ENCODE measurements around the gene THUMPD2.

The THUMPD2 gene

GRCh38 chr2:39778233-39778632 lies 825 bp downstream of the THUMPD2 start:
- no peak overlapping the region for H3K4ac ChIP-seq (ENCODE audit: low read length)
- DNase-seq (ENCODE audit: low spot score) = no peak
- no peak overlapping the region for H3K27ac ChIP-seq (replicated peaks; ENCODE audit: low read length)
- H2BK5ac ChIP-seq (ENCODE audit: low read length) = no peak overlapping the region
- peaks cover 0 to 8% of the 10 kb centered on the region in 2 donors for H3K9me3 ChIP-seq (replicated peaks in 1 of 2; ENCODE audit: control insufficient read depth in 2 of 2, insufficient read depth in 1 of 2, low read depth in 1 of 2, low read length in 2 of 2)
- no peak overlapping the region for H2BK12ac ChIP-seq (ENCODE audit: low read length)
- no peak overlapping the region for H3K9ac ChIP-seq (ENCODE audit: low read depth, low read length, poor library complexity)
- H2AK5ac ChIP-seq (ENCODE audit: low read depth, low read length) = no peak overlapping the region
- peak overlapping the region; percentile 84 for H3K4me2 ChIP-seq (ENCODE audit: insufficient read depth, low read length, poor library complexity, severe bottlenecking)
- H2AFZ ChIP-seq (ENCODE audit: low read length) = peak overlapping the region; percentile 87
- no peak overlapping the region for H4K91ac ChIP-seq (ENCODE audit: low read depth, low read length, poor library complexity)
- no peak overlapping the region for H3K23ac ChIP-seq (ENCODE audit: low read depth, low read length, poor library complexity)
- no peaks in the 10 kb centered on the region for H3K27me3 ChIP-seq (ENCODE audit: control insufficient read depth in 3 of 3, insufficient read depth in 3 of 3, low read depth in 1 of 3, low read length in 3 of 3)
- no peak overlapping the region for H2BK15ac ChIP-seq (ENCODE audit: low read length)
- no peak overlapping the region for H4K8ac ChIP-seq (ENCODE audit: low read depth, low read length)
- H3K4me3 ChIP-seq (ENCODE audit: low read length in 2 of 2) = peak overlapping the region; percentile 52 to 60
- no peak overlapping the region for H3K18ac ChIP-seq (ENCODE audit: low read length)
- 100% methylated on average over 1 of the region's 2 CpGs; no CpG with 5 or more reads in 1 of the 2 donors for WGBS, 2 donors (ENCODE audit: extremely low coverage in 2 of 2, insufficient read length in 2 of 2, insufficient replicate concordance in 1 of 2)
- H2BK120ac ChIP-seq (ENCODE audit: low read depth, low read length) = no peak overlapping the region
- peaks cover 2% of the 10 kb centered on the region for H3K79me1 ChIP-seq (ENCODE audit: low read depth, low read length)
- peaks cover 3 to 6% of the 10 kb centered on the region in 2 donors for H3K4me1 ChIP-seq (ENCODE audit: control insufficient read depth in 2 of 2, insufficient read depth in 1 of 2, low read depth in 1 of 2, low read length in 2 of 2)
- H3K14ac ChIP-seq (ENCODE audit: low read length) = no peak overlapping the region
- peaks cover 0 to 2% of the 10 kb centered on the region in 2 donors for H3K36me3 ChIP-seq (replicated peaks in 1 of 2; ENCODE audit: control insufficient read depth in 2 of 2, insufficient read depth in 2 of 2, low read length in 2 of 2)

GRCh38 chr2:39772812-39773152 lies 6.3 kb downstream of the THUMPD2 start:
- H3K79me1 ChIP-seq (ENCODE audit: low read depth, low read length) = peaks cover 2% of the 10 kb centered on the region
- no peak overlapping the region for H3K4me3 ChIP-seq (ENCODE audit: low read length in 2 of 2)
- H2AK5ac ChIP-seq (ENCODE audit: low read depth, low read length) = no peak overlapping the region
- H3K36me3 ChIP-seq (replicated peaks in 1 of 2; ENCODE audit: control insufficient read depth in 2 of 2, insufficient read depth in 2 of 2, low read length in 2 of 2) = peaks cover 5 to 15% of the 10 kb centered on the region in 2 donors
- no peak overlapping the region for H3K27ac ChIP-seq (replicated peaks; ENCODE audit: low read length)
- no peak overlapping the region for H3K18ac ChIP-seq (ENCODE audit: low read length)
- no peak overlapping the region for H2BK12ac ChIP-seq (ENCODE audit: low read length)
- H2AFZ ChIP-seq (ENCODE audit: low read length) = no peak overlapping the region
- no peaks in the 10 kb centered on the region for H3K27me3 ChIP-seq (ENCODE audit: control insufficient read depth in 3 of 3, insufficient read depth in 3 of 3, low read depth in 1 of 3, low read length in 3 of 3)
- no peak overlapping the region for H2BK15ac ChIP-seq (ENCODE audit: low read length)
- no CpG with 5 or more reads among the region's 1 CpG for WGBS, 2 donors (ENCODE audit: extremely low coverage in 2 of 2, insufficient read length in 2 of 2, insufficient replicate concordance in 1 of 2)
- no peak overlapping the region for H2BK5ac ChIP-seq (ENCODE audit: low read length)
- no peaks in the 10 kb centered on the region for H3K4me1 ChIP-seq (ENCODE audit: control insufficient read depth in 2 of 2, insufficient read depth in 1 of 2, low read depth in 1 of 2, low read length in 2 of 2)
- no peak overlapping the region for H3K9ac ChIP-seq (ENCODE audit: low read depth, low read length, poor library complexity)
- H3K23ac ChIP-seq (ENCODE audit: low read depth, low read length, poor library complexity) = no peak overlapping the region
- no peak overlapping the region for H2BK120ac ChIP-seq (ENCODE audit: low read depth, low read length)
- DNase-seq (ENCODE audit: low spot score) = no peak
- no peak overlapping the region for H3K4ac ChIP-seq (ENCODE audit: low read length)
- peaks cover 0 to 8% of the 10 kb centered on the region in 2 donors for H3K9me3 ChIP-seq (replicated peaks in 1 of 2; ENCODE audit: control insufficient read depth in 2 of 2, insufficient read depth in 1 of 2, low read depth in 1 of 2, low read length in 2 of 2)
- H3K4me2 ChIP-seq (ENCODE audit: insufficient read depth, low read length, poor library complexity, severe bottlenecking) = no peak overlapping the region
- H4K8ac ChIP-seq (ENCODE audit: low read depth, low read length) = no peak overlapping the region
- no peak overlapping the region for H4K91ac ChIP-seq (ENCODE audit: low read depth, low read length, poor library complexity)
- no peak overlapping the region for H3K14ac ChIP-seq (ENCODE audit: low read length)

GRCh38 chr2:39772086-39772811 lies 6.8 kb downstream of the THUMPD2 start:
- Histone ChIP-seq H2AFZ (ENCODE audit: low read length) (no peak overlapping the region), H3K9me3 (replicated peaks in 1 of 2; ENCODE audit: control insufficient read depth in 2 of 2, insufficient read depth in 1 of 2, low read depth in 1 of 2, low read length in 2 of 2) (peaks cover 0 to 7% of the 10 kb centered on the region in 2 donors), H3K4me3 (ENCODE audit: low read length in 2 of 2) (no peak overlapping the region), H2AK5ac (ENCODE audit: low read depth, low read length) (no peak overlapping the region), H3K4ac (ENCODE audit: low read length) (no peak overlapping the region), H3K79me1 (ENCODE audit: low read depth, low read length) (peaks cover 2% of the 10 kb centered on the region), H3K14ac (ENCODE audit: low read length) (no peak overlapping the region), H3K23ac (ENCODE audit: low read depth, low read length, poor library complexity) (no peak overlapping the region), H3K4me2 (ENCODE audit: insufficient read depth, low read length, poor library complexity, severe bottlenecking) (no peak overlapping the region), H3K27me3 (ENCODE audit: control insufficient read depth in 3 of 3, insufficient read depth in 3 of 3, low read depth in 1 of 3, low read length in 3 of 3) (no peaks in the 10 kb centered on the region), H4K8ac (ENCODE audit: low read depth, low read length) (no peak overlapping the region), H2BK15ac (ENCODE audit: low read length) (no peak overlapping the region), H3K4me1 (ENCODE audit: control insufficient read depth in 2 of 2, insufficient read depth in 1 of 2, low read depth in 1 of 2, low read length in 2 of 2) (no peaks in the 10 kb centered on the region), H4K91ac (ENCODE audit: low read depth, low read length, poor library complexity) (no peak overlapping the region), H3K18ac (ENCODE audit: low read length) (no peak overlapping the region), H2BK5ac (ENCODE audit: low read length) (no peak overlapping the region), H2BK12ac (ENCODE audit: low read length) (no peak overlapping the region), H3K27ac (replicated peaks; ENCODE audit: low read length) (no peak overlapping the region), H3K9ac (ENCODE audit: low read depth, low read length, poor library complexity) (no peak overlapping the region), H2BK120ac (ENCODE audit: low read depth, low read length) (no peak overlapping the region), H3K36me3 (replicated peaks in 1 of 2; ENCODE audit: control insufficient read depth in 2 of 2, insufficient read depth in 2 of 2, low read length in 2 of 2) (peaks cover 5 to 15% of the 10 kb centered on the region in 2 donors)
- no CpG with 5 or more reads among the region's 3 CpGs for WGBS, 2 donors (ENCODE audit: extremely low coverage in 2 of 2, insufficient read length in 2 of 2, insufficient replicate concordance in 1 of 2)
- no peak for DNase-seq (ENCODE audit: low spot score)

GRCh38 chr2:39762448-39762847 lies 16.6 kb downstream of the THUMPD2 start:
- Histone ChIP-seq H2BK15ac (ENCODE audit: low read length) (no peak overlapping the region), H3K18ac (ENCODE audit: low read length) (no peak overlapping the region), H3K14ac (ENCODE audit: low read length) (no peak overlapping the region), H3K27me3 (ENCODE audit: control insufficient read depth in 3 of 3, insufficient read depth in 3 of 3, low read depth in 1 of 3, low read length in 3 of 3) (no peaks in the 10 kb centered on the region), H2BK5ac (ENCODE audit: low read length) (no peak overlapping the region), H3K23ac (ENCODE audit: low read depth, low read length, poor library complexity) (no peak overlapping the region), H4K8ac (ENCODE audit: low read depth, low read length) (no peak overlapping the region), H2BK120ac (ENCODE audit: low read depth, low read length) (no peak overlapping the region), H3K4me2 (ENCODE audit: insufficient read depth, low read length, poor library complexity, severe bottlenecking) (no peak overlapping the region), H3K9ac (ENCODE audit: low read depth, low read length, poor library complexity) (no peak overlapping the region), H4K91ac (ENCODE audit: low read depth, low read length, poor library complexity) (no peak overlapping the region), H2BK12ac (ENCODE audit: low read length) (no peak overlapping the region), H3K4ac (ENCODE audit: low read length) (no peak overlapping the region), H3K36me3 (replicated peaks in 1 of 2; ENCODE audit: control insufficient read depth in 2 of 2, insufficient read depth in 2 of 2, low read length in 2 of 2) (peaks cover 4 to 29% of the 10 kb centered on the region in 2 donors), H2AK5ac (ENCODE audit: low read depth, low read length) (no peak overlapping the region), H2AFZ (ENCODE audit: low read length) (no peak overlapping the region), H3K79me1 (ENCODE audit: low read depth, low read length) (no peaks in the 10 kb centered on the region), H3K4me1 (ENCODE audit: control insufficient read depth in 2 of 2, insufficient read depth in 1 of 2, low read depth in 1 of 2, low read length in 2 of 2) (no peaks in the 10 kb centered on the region), H3K9me3 (replicated peaks in 1 of 2; ENCODE audit: control insufficient read depth in 2 of 2, insufficient read depth in 1 of 2, low read depth in 1 of 2, low read length in 2 of 2) (no peaks in the 10 kb centered on the region), H3K27ac (replicated peaks; ENCODE audit: low read length) (no peak overlapping the region), H3K4me3 (ENCODE audit: low read length in 2 of 2) (no peak overlapping the region)
- no peak for DNase-seq (ENCODE audit: low spot score)
- WGBS, 2 donors (ENCODE audit: extremely low coverage in 2 of 2, insufficient read length in 2 of 2, insufficient replicate concordance in 1 of 2) = no CpG with 5 or more reads among the region's 2 CpGs

Measured in neuronal stem cell (in vitro differentiated cells).